ENCODE results near the gene FRG2B. TPM values are rescaled to one million over a fixed set of nuclear protein-coding genes. Genes with fewer than 3 reads are reported as not detected.
A peak's percentile ranks its signal among the peaks of the same experiment; 100 is the strongest.
"Not testable (repeated sequence)": the region's sequence is repeated elsewhere in the genome, so short reads cannot be mapped to it uniquely, and the experiment has no call there.

Gene FRG2B
- total RNA-seq, 1 experiment from 2014 or later: not detected

DNA sequence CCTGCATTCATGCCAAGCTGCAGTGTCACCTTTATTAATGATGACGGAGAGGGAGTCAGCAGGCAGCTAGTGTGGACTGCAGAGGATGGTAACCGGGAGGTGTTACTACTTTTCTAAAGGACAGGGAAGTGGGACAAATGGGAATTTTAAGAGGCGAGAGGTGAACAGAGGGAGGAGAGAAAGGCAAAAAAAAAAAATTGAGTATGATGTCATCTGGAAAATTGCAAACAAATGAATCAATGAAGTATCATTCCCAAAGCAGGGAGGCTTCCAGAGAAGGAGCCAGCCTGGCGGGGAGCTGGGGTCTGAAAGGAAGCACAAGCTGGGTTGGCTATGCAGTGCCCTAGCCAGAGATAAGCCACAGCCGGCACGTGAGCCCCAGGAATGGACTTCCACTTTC, 12.9 kb downstream of the FRG2B start:
- H3K9me3 ChIP-seq: peaks cover 8% of the 10 kb centered on the region; the same call in 1 of the 2 replicates
- H3K4me3 ChIP-seq: no peak overlapping the region
- DNase-seq: peak; percentile 57
- no peaks in the 10 kb centered on the region for H3K27me3 ChIP-seq
- no peaks in the 10 kb centered on the region for H3K36me3 ChIP-seq

- H3K9me3 ChIP-seq: peaks cover 12% of the 10 kb centered on the region; the same call in 1 of the 2 replicates
- H3K4me3 ChIP-seq: no peak overlapping the region
- H3K27me3 ChIP-seq: peaks cover 4% of the 10 kb centered on the region
- DNase-seq: no peak
- no peaks in the 10 kb centered on the region for H3K36me3 ChIP-seq
These were observed 15.5 kb downstream of the FRG2B start for GRCh38 chr10:133611079-133611478.

GRCh38 chr10:133608855-133609254, 17.7 kb downstream of the FRG2B start:
- Histone ChIP-seq H3K9me3 (peaks cover 12% of the 10 kb centered on the region; the same call in 1 of the 2 replicates), H3K27me3 (peaks cover 20% of the 10 kb centered on the region), H3K36me3 (no peaks in the 10 kb centered on the region), H3K4me3 (no peak overlapping the region)
- DNase-seq: peak; percentile 52

- not testable (repeated sequence) for DNase-seq, H3K9me3 ChIP-seq, H3K36me3 ChIP-seq, H3K4me3 ChIP-seq
- peaks cover 36% of the 10 kb centered on the region for H3K27me3 ChIP-seq
These were observed 23.2 kb downstream of the FRG2B start for GRCh38 chr10:133603434-133603833.

DNA sequence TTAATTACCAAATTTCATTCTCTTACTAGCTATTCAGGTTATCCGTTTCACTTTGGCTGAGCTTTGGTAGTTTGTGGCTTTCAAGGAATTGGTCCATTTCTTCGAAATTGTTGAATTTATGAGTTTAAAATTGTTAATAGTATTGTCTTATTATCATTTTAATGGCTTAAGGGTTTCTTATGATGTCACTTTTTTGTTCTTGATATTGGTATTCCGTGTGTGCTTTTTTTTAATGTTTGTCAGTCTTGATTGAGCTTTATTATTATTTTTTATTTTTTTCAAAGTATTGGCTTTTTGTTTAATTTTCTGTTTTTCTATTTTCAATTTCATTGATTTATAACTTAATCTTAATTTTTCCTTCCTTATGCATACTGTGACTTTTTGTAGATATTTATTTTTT, 25.9 kb downstream of the FRG2B start:
- Histone ChIP-seq H3K9me3 (no peaks in the 10 kb centered on the region), H3K27me3 (peaks cover 45% of the 10 kb centered on the region), H3K4me3 (no peak overlapping the region), H3K36me3 (no peaks in the 10 kb centered on the region)
- no peak for DNase-seq

GRCh38 chr10:133599869-133600268, 26.7 kb downstream of the FRG2B start:
- not testable (repeated sequence) for H3K36me3 ChIP-seq, DNase-seq, H3K9me3 ChIP-seq, H3K4me3 ChIP-seq
- peaks cover 47% of the 10 kb centered on the region for H3K27me3 ChIP-seq

- no peak overlapping the region for H3K4me3 ChIP-seq
These were observed 33.9 kb downstream of the FRG2B start for GRCh38 chr10:133592716-133593115.

DNA sequence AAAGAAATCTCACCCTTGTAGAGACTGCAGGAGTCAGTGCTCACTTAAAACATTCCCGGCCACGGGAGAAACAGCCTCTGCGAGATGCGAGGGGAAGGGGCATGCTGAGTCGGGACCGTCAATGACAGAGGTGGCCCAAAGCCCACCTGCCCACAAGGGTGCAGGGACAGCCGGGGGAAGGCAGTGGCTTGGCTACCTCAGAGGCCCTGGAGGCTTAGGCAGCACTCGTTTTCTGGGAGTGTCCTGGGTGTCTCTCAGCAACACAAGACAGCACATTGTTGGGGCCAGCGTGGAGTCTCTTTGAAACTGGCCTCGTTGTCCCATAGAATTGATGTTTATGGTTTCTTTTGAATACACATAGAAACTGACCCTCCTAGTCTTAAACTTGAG, 35.6 kb downstream of the FRG2B start:
- Histone ChIP-seq H3K27me3 (peaks cover 33% of the 10 kb centered on the region), H3K9me3 (no peaks in the 10 kb centered on the region), H3K4me3 (no peak overlapping the region), H3K36me3 (no peaks in the 10 kb centered on the region)
- no peak for DNase-seq

More at GRCh38 chr10:133592716-133593115, 33.9 kb downstream of the FRG2B start:
- Histone ChIP-seq H3K36me3 (no peaks in the 10 kb centered on the region), H3K27me3 (peaks cover 46% of the 10 kb centered on the region), H3K9me3 (no peaks in the 10 kb centered on the region)
- no peak for DNase-seq

GRCh38 chr10:133590226-133590969, 36.2 kb downstream of the FRG2B start:
- Histone ChIP-seq H3K36me3 (no peaks in the 10 kb centered on the region), H3K4me3 (no peak overlapping the region), H3K27me3 (peaks cover 28% of the 10 kb centered on the region), H3K9me3 (no peaks in the 10 kb centered on the region)
- no peak for DNase-seq

- H3K27me3 ChIP-seq, H3K4me3 ChIP-seq, H3K36me3 ChIP-seq, DNase-seq, H3K9me3 ChIP-seq: not testable (repeated sequence)
These were observed 49.6 kb downstream of the FRG2B start for GRCh38 chr10:133577037-133577436.

Other genes starting within 250 kb of the FRG2B start
- 0.54 and 0.66 TPM in 2 replicates for gene PAOX, start 247.5 kb downstream of the FRG2B start, total RNA-seq (2014; rRNA removed; shearing (Covaris generic); ENCODE audit: low replicate concordance)
- gene MTG1, start 232.6 kb downstream of the FRG2B start, total RNA-seq (2014; rRNA removed; shearing (Covaris generic); ENCODE audit: low replicate concordance): 33.6 and 39.4 TPM in 2 replicates
- not detected in 2 replicates for gene SPRN, start 202.2 kb downstream of the FRG2B start, total RNA-seq (2014; rRNA removed; shearing (Covaris generic); ENCODE audit: low replicate concordance)
- 0.35 and 1.5 TPM in 2 replicates for gene SCART1, start 172.8 kb downstream of the FRG2B start, total RNA-seq (2014; rRNA removed; shearing (Covaris generic); ENCODE audit: low replicate concordance)
- 0.99 TPM in 1 of 2 replicates, not detected in the other for gene CYP2E1, start 99.4 kb downstream of the FRG2B start, total RNA-seq (2014; rRNA removed; shearing (Covaris generic); ENCODE audit: low replicate concordance)
- not detected in 2 replicates for gene SYCE1, start 61.2 kb downstream of the FRG2B start, total RNA-seq (2014; rRNA removed; shearing (Covaris generic); ENCODE audit: low replicate concordance)

All from MG63 (cell line).